Forelimb muscle (tissue), 1 donor: Measurements from ENCODE around the gene ACTN1. TPM values are rescaled to one million over a fixed set of nuclear protein-coding genes. Genes with fewer than 3 reads are reported as not detected.

ENCODE experiments used
- DNase-seq: peaks from one replicate; pipeline ENCODE4 v3.0.0-alpha.2; 2013; ENCODE audit warnings: low read depth
- polyA plus RNA-seq: library from polyadenylated mRNA; unstranded; fragments of 120-200 nt; gene quantifications from one replicate; pipeline ENCODE4 v1.2.1, GENCODE V29; 2013; ENCODE audit not compliant: insufficient read length

The ACTN1 gene
- polyA plus RNA-seq, 1 donor: 38.3 TPM

DNA sequence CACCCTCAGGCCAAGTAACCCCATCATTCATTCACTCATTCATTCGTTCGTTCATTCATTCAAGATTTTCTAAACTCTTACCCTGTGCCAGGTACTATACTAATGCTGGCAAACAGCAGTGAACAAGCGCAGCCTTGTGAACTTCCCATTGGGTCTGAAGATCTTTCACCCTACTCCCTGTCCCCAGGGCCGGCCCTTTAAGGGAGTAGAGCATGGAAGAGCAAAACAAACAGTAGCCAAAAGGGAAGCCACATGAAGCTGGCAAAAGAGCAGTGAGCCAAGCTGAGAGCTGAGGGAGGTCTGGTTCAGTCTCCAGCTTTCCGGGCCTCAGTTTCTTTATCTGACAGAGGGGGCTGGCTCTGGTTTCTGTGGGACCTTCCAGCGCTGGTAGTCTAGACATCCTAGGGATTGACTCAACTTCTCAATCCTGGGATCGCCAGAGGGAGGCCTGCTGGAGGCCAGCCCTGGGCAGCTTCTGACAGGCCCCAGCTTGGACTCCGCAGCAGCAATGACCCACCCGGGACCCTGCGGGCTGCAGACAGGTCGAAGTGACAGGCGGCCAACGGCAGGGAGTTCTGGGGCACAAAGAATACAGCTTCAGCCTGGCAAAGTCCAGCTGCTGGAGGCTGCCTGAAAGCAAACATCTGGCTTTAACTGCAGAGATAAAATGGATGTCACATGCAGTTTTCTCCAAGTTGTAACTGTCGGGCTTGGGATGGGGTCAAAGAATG is 27.1 kb downstream of the ACTN1 start:
- no peak for DNase-seq

DNA sequence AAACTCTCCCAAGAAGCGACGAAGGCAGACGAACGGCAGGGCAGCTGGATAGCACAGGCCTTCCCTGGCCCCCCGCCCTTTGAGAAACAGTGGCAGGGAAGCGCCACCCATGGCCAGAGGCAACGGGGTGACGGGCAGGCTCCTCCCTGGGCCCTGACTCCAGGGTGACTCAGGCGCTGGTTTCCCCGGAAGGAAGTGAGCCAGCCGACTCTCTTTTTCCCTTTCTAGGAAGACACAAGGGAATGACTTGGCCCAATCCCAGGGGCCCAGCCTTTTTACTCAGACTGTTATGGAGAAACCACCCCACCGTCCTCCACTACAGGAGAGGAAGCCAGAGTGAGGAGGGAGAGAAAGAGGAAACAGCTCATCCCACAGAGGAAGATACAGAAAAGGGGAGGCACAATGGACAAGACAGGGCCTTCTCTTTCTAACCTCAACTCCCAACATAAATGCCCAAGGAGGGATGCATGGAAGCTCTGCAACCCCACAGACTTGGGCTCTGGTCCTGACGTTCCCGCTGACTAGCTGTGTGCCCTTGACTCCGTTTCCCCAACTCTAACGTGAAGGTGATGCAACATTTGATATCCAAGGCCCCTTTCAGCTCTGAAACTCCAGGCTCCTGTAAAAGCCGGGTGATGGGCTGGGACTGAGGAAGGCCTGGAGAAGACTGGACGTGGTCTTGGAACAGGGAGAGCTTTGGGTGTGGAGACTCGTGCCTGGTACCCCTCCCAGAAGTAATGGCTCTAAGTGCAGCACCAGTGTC is 27.9 kb downstream of the ACTN1 start:
- DNase-seq: no peak

DNA sequence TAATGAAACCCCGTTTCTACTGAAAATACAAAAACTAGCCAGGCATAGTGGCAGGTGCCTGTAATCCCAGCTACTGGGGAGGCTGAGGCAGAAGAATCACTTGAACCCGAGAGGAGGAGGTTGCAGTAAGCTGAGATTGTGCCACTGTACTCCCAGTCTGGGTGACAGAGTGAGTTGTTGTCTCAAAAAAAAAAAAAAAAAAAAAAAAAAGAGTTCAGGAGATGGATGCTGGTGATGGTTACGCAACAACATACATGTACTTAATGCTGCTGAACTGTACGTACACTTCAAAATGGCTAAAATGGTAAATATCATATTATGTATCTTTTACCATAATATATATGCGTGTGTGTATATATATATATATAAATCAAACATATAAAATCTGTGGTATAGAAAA is 29.0 kb downstream of the ACTN1 start:
- no peak for DNase-seq

DNA sequence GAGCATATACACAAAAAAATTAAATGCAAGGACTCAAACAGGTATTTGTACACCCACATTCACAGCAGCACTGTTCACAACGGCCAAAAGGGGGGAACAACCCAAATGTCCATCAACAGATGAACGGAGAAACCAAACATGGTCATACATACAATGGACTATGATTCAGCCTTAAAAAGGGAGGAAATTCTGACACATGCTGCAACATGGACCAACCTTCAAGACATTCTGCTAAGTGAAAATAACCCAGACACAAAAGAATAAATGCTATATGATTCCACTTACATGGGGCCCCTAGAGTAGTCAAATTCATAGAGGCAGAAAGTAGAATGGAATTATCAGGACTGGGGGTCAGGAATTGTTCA is 29.5 kb downstream of the ACTN1 start:
- no peak for DNase-seq

DNA sequence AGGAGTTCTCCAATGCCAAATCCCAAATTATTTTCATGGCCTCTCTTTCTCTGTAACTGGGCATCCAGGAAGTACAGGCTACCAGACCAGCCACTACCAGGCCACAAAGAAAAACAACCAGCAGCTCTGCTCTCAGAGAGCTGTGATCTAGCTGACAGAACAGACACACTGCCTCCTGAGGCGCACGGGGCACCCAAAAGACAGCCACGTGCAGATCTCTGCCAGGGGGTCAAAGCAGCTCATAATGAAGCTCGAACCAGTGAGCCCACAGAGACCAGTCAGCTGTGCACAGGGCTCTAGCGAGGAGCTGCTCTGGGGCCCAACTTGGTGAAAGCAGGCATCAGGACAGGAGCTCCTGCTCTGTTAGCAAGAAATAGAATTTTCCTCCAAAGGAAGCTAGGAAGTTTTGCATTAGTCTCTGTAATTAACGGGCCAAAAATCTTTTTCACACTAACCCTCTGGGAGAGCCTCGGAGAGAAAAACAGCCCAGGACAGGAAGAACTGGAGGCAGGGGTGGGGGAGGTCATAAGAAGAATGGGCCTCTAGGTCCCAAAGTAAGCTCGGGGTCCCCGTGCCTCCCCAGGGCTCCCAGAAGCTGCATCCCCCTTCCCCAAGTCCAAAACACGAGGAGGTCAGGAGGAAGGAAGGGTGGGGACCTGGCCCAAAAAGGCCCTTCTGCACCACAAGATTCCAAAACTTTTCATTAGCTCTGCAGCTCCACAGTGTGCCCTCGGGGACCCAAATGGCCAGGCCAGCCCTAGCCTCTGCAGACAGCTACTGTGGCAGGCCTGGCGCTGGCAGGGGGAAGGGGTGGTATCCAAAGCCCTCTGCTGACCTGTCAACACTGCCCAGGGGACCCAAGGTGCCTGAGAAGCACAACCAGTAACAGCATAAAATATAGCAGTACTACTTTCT is 30.2 kb downstream of the ACTN1 start:
- DNase-seq: no peak

DNA sequence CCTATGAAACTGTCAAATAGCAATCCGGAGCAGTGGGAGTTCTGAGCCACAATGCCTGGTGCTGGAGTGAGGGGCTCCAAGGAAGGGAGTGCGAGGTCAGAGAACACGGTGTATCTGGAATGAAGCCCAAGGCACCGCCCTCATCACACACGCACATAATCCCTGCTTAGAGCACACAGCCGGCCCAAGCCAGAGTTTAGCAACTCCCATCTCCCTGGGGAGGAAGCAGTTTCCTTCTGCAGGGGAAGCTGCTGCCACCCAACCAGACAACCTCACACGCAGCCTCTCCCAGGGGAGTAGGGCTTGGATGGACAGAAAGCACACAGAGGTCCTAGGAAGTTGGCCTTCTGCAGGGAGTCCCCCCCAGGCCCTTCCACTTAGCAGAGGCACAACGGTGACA is 31.3 kb downstream of the ACTN1 start:
- DNase-seq: no peak

DNA sequence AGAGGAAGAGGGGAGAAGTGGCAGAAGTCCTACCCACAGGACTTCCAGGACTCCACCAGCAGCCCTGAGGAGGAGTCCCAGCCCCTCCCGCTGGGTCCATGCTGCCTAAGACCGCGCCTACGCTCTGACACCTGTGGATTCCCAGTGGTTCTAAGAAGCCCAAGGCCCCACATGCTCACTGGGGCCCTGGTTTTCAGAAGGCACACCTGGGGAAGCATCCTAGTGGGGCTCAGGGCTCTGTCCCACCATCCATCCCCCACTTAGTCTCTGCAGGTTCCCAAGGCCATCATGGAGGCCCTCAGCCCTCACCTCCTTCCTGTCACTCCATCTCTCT is 32.6 kb downstream of the ACTN1 start:
- no peak for DNase-seq

DNA sequence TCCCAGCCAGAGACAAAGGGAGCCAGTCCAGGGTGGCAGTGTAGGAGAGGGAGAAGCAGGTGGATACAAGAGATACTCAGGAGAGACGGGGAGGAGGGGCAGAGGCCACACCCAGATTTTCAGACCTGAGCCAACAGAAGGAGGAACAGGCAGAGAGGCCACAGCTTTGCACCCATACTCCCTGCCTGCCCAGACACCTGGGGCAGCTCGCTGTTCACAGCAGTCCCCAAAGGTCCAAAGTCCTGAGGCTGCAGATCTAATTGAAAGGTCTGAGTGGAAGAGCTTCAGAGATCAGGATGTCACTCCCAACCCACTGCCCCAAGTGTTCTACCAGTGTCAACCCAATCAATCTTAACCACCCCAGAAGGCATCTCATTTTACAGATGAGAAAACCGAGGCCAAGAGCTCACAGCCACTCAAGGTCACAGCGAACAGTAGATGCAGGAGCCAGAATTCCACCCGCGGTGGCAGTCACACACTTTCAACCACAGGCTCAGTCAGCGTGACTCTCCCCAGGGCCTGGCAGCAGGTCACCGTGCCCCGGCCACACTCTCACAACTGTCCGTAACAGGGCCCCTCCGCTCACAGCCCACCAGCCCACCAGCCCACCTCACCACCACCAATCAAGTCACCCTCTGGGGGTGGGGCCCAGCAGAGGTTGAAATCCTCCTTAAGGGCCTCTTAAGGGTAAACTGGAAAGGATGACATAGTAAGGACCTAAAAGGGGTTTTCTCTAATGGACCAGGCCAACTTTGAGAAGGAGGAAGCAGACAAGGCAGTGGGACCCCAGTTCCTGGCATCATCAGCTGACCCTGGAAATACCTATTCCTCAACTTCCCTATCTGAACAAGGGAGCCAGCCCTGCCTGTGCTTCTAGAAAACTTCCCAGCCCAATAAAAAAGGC is 33.3 kb downstream of the ACTN1 start:
- no peak for DNase-seq

DNA sequence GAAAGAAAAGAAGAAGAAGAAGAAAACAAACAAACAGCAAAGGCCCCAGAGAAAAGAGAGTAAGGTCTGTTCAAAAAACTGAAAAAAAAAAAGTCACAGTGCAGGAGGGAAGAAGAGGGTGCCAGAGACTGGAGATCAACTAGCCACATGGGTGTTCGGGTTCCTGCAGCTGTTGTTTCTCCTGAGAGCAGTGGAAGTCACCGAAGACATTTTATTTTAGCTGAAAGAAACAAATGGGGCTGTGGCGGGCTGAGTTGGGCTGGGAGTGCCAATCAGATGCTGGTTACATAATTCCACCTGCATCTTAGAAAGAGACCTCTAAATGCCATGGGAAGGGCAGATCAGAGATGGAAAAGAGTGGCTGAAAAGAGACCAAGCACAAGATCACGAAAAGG is 33.9 kb downstream of the ACTN1 start:
- no peak for DNase-seq

DNA sequence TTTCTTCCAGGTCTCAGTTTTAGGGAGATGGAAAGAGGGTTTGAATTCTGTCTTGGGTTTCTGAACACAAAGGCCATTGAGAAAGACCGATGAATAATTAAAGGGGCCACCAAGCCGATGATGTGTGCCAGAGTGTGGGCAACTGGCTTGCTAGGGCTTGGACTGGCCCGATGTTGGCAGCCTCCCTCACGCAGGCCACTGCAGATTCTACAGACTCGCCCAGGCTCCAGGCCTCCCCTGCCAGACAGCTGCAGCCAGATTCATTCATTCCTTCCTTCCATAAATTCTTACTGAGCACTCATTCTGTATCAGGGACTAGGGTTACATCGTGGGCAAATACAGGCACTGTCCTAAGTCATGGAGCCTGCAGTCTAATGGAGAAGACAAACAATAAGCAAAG is 34.9 kb downstream of the ACTN1 start:
- DNase-seq: no peak

DNA sequence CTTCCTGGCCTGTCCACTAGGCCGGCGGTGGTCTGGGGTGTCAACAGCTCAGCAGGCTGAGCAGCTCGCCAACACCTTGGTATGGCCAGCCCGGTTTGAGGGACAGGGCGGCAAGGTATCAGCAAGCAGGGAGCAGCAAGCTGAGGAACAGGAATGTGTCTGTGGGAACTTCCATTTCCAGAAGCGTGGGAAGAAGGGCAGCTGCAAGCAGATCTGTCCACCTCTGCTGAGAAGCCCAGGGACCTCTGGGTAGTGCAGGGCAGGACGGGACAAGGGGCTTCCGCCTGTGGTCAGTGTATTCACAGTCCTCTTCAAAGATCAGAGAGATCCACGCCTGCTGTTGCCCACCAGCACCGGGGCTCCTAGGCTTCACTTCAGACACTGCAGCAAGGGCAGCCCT is 36.0 kb downstream of the ACTN1 start:
- no peak for DNase-seq

DNA sequence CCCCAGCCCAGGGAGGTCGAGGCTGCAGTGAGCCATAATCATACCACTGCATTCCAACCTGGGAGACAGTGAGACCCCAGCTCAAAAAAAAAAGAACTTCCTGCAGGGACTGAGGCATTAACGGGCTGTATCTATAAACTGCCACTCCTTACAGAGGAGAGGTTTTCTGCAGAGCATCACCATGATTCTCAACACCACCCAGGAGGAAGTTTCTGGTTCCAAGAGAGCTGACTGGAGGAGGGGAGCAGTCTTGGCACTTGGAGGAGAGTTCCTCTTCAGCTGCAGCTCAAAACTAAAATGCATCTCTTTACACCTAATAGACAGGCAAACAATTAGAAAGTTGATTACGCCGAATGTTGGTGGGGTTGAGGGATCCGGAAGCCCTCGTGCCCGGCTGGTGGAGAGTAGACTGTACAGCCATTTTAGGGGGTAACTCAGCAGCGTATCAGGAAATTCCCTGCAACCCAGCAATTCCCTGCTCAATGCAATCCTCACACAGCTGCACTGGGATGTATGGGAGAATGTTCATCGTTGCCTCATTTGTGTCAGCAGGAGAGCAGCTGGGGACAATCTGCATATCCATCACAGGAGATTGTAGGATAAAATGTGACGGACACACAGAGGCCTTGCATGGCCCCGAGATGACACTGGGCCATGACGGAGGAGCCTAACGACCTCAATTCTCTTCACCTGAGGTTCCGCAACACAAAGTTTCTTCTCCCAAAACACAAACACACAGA is 36.6 kb downstream of the ACTN1 start:
- no peak for DNase-seq

DNA sequence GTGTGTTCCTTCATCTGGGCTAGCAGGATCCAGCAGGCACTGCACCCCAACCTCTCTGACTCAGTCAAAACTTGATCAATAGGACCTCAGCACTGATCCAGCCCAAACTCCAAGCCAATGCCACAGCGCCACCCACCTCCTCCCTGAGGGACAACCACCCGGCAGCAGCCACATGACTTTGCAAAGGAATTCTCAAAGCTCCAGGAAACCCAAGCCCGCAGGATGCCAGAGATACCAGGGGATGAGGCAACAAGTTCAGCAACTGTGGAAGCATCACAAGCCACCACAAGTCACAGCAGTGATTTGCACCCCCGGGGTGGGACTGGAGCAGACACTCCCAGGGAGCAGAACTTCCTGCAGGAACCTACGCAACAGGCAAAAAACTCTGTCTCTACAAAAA is 37.3 kb downstream of the ACTN1 start:
- no peak for DNase-seq

DNA sequence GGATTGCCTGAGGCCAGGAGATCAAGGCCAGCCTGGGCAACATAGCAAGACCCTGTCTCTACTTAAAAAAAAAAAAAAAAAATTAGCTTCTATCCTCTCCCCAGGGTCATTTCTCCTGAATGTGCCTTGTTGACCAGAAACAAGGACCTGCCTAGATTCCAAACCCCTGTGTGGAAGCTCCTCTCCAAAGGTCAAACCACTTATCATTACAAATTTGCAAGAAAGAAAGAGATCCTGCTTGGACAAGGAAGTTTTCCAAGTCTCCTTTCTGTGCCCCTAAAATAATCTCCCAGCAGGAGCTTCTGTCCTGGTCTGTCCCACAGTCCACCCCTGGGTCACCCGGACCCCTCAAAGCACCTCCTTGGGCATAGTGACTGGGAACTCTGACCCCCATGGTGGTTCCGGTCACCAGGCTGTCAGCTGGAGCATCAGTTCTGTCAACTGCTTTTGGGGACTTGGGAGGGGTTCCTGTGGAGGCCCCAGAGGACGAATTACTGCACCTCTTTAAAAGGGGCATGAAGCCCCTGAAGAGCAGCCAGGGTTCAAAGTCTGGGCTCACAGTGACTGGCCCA is 38.4 kb downstream of the ACTN1 start:
- DNase-seq: no peak

DNA sequence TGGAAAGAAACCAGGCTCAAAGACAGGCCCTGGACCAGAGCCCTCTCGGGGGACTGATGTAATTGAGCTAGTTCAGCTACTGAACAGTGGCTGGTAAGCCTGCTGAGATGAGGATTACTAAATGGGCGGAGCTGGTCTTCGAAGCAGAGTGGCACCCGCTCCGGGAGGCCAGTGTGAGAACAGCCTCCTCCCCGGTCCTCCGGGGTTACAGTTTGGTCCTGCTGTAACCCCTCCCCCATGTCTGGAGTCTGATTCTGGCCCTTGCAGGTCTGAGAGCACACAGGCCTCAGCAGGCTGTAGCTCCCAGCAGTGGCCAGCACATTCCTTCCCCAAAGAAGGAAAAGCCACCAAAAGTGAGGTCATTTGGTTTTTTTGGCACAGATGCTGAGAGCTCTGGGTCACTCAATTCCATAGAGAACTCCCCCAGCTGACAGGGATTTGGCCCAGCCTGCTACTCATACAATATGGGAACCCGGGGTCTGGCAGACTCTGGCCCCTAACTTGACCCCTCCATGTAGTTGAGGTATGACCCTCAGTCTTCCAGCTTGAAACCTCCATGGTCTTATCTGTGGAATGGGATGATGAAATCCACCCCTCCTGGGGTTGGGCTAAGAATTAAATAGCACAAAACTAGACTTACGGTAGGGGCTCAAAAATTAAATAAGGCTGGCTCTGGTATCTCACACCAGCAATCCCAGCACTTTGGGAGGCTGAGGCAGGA is 39.0 kb downstream of the ACTN1 start:
- DNase-seq: no peak

DNA sequence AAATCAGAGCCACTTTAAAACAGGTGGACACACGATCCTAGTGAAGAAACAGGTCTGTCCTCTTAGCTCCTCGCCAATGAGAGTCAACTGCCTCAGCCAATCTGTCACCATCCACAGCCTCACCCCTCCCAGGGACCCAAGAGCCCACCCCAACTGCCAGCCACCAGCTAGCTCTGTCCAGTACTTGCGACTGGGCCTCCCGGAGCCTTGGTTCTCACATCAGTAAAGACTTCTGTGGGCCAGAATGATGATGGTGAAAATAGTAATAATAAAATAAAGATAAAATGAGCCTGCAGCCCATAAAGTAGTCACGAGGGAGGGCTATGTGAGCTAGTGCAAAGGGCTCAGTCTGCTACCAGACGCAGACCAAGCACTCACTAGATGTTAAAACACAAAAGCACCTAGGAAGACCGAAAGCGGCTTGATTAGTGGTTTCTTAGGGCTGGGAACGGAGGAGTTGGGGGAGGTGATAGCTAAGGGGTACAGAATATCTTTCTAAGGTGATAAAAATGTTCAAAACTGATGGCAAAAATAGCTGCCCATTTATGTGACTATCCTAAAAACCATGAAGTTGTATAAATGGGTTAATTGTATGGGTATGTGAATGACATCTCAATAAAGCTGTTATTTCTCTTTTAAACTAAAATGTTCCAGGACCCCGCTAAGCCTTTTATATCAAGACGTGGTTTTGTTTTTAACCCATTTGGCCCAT is 39.8 kb downstream of the ACTN1 start:
- DNase-seq: no peak

DNA sequence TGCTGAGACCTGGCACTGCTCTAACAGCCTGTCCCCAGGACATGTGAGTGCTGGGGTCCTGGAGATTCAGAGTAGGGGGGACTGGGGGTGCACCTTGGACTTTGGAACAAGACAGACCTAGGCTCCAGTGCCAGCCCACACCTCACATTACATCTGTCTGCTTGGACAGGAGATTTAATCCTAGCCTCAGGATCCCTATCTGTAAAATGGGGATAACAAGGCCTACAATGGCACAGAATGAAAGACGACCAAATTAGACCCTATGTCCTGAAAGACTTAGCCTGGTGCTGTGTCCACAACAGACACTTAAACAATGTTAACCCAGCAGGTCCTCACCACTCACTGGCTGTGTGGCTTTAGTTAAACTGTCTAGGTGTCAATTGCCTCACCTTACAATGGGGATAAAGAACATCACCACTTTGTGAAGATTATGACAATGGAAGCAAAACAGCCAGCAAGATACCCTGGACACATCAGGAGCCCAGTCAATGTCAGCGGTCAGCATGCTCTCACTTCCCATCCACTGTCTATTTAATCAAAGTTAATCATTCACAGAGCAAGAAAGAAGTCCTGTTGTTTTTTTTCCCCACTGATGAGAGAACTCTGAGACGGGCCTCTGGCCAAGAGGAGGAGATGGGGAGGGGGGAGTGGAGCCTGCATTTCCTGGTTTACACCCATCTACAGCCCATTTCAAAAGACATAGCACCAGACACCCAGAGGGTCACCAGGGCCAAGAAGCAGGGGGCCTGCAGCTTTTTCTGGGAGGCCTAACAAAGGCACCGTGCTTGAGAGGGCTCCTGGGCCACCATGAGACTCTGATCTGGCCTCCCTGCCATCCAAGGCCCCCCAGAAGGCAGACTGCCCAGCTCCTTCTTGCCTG is 40.6 kb downstream of the ACTN1 start:
- no peak for DNase-seq
